UCSD-AML1 (cell line): ENCODE data around the gene SH3GLB2.

ENCODE experiments used
- DNase-seq: peaks from one replicate; lab custom pipeline; 2025; ENCODE audit not compliant: unreplicated experiment; lab: John Stamatoyannopoulos, UW

SH3GLB2 gene

DNA sequence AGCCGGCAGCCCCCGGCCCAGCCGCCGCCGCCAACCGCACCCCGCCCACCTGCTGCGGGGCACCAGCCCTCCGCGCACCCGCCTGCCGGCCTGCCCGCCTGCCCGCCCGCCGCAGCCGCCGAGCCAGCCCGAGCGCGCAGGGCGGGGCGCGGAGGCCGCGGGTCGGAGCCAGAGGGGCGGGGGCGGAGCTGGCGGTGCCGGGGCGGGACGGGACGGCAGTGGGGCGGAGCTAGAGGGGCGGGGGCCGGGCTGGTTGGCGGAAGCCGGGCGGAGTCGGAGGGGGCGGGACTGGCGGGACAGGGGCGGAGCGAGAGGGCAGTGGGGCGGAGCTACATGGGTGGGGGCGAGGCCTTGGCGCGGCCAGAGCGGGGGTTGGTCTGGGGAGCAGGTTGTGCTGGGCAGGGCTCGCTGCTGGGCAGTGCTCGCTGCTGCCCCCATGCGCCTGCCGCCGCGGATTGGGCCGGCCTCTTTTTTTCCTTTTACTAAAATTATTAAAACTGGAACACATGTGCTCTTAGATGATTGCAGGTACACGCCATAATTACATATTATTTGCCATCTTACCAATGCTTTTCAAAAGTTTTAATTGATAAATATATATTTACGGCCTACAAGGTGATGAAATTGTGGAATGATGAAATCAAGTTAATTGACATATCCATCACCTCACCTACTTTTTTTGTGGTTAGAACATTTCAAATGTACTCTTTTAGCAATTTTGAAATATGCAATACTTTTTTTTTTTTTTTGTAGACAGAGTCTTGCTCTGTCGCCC, at the start of gene SH3GLB2:
Gene SH3GLB2, minus strand, starts transcription at position 140 of the 775 bp plus-strand sequence. CDS start 177 bp downstream, outside the sequence.
- DNase-seq: peak; percentile 94

DNA sequence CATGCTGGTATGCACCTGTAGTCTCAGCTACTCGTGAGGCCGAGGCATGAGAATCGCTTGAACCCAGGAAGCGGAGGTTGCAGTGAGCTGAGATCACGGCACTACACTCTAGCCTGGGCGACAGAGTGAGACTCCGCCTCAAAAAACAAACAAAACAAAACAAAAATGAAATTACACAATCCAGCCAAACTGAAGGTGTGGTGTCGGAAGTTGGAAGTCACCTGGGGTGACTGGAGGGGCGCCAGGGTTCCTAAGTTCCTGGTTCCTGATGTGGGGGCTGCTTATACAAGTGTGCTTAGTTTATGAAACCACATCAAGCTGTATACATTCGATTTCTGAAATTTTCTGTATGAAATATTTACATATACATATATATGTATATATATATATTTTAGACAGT, 49.1 kb upstream of the SH3GLB2 start:
- no peak for DNase-seq

DNA sequence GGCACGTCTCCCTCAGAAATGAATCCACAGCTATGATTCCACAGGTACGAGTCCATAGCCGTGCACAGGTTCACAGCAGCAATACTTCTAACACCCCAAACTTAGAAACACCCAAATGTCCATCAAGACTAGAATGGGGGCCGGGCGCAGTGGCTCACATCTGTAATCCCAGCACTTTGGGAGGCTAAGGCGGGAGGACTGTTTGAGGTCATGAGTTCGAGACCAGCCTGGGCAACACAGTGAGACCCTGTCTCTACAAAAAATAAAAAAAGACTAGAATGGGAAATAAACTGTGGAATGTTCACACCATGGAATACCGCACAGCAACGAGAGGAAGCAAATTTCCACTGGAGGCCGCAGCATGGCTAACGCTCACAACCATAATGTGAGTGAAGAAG, 48.5 kb upstream of the SH3GLB2 start:
- DNase-seq: no peak

DNA sequence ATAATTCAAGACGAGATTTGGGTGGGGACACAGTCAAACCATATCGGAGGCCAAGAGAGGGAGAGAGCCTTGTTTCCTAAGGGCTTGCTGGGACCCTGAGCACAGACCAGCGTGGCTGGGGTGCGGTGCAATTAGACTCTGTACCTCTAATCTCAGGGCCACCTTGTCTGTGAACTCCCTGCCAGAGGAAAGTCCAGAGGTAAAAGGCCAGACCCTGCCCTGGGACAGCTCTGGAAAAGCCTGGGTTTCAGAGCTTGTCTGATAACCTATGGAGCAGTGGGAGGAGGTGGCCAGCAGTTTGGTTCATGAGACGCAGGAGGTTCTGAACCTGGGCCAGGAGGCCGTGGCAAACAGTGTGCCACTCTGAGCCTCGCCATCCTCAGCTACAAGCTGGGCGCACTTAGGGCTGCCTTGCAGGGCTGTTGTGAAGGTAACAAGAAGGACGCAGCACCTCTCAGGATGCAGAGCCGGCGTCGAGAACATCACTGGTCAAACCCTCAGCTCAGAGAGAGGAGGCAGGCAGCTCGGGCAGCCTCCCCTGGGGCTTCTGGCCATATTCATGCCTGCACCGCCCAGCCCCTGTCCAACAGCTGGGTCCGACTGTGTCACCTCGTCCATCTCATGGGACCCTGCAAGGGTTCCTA, 48.0 kb upstream of the SH3GLB2 start:
- no peak for DNase-seq

DNA sequence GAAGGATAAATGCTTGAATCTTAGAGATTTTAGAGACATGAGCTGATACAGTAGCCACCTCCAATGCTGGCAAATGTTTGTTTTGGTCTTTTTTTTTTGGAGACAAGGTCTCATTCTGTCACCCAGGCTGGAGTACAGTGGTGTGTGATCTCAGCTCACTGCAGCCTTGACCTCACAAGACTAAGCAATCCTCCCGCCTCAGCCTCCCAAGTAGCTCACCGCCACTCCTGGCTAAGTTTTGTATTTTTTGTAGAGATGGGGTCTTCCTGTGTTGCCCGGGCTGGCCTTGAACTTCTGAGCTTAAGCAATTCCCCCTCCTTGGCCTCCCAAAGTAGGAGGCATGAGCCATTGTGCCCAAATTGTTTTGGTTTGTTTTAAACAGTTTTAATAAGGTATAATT, 46.0 kb upstream of the SH3GLB2 start:
- DNase-seq: no peak

DNA sequence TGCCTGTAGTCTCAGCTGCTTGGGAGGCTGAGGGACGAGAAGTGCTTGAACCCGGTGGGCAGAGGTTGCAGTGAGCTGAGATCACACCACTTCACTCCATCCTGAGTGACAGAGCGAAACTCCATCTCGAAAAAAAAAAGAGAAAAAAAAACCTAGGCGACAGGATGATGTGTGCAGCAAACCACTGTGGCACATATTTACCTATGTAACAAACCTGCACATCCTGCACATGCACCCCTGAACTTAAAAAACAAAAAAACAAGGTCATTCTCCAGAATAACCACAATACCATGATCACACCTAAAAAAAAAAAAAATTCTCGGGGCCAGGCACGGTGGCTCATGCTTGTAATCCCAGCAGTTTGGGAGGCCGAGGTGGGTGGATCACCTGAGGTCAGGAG, 45.3 kb upstream of the SH3GLB2 start:
- DNase-seq: no peak

DNA sequence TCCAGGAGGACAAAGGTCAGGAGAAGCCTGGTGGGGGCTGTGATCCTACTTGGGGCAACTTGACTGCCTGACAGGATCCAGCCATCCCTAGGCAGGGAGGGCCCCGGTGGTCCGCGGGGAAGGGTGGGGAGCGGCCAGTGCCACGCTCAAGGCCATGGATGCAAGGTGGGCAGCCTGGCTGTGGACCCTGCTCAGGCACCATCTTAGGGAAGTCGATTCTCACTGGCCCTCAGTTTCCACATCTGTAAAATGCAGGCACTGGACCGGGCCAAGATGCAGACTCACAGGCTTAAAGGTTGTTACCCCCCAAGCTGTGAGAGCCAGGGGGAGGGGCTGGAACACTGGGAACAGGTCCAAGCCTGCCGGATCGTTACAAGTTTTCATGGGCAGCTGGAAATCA, 44.0 kb upstream of the SH3GLB2 start:
- no peak for DNase-seq

DNA sequence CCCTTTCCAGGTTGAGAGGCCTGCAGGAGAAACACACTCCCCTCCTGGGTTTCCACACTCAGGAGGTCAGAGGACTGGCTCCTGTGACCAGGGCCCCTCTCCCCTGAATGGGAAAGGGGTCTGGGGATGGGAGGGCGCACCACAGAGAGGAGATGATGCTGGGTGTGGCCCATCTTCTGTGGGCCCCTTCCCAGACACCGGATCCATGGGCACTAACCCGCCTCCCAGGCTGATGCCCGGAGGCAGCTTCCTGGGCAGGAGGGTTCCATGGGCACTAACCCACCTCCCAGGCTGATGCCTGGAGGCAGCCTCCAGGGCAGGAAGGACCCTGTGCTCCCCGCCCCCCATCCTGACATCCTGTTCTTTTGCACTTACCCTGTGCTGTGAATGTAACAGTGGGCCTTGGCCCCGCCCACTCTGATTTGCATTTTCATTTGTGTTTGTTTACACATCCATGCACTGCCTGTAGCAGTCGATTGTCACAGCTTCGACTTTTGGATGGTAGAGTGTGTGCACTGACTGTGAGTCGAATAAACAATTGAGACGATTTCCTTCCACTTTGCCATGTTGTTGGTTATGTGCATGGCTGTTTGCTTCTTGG, 43.5 kb upstream of the SH3GLB2 start:
- DNase-seq: peak; percentile 30

DNA sequence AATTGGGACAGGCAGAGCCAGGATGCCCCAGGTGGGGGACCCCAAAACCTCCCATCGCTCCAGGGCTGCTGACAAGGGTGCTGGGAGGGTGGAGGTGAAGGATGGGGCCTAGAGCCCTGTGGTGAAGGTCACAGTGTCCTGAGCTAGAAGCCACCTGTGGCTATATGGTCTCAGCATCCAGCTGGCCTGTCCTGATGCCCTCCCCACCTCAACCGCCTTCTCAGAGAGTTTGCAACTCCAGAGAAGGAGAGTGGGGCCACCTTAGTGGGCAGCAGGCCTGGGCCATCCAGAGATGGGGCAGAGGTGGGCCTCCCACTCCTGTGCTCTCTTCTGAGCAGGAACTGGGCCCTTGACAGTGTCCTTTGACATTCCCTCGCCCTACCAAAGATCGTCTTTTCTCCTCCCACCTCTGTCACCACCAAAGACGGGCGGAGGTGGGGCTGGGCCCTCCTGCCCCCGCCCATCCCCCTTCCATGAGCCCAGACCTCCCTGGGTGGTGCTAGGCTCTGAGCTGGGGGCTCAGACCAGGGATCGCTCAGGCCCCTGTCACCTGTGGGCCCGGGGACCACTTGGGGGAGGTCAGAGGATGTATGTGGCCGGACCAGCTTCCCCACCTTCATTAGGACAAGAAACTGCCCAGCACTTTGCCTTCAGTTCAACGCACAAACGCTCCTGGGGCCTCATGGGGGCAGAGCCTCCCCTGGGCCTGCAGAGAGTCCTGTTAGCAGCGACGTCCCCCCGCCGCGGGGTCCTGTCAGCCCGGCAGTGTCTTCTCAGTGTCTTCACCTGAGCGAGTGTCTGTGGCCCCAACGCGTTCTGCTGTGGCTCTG, 42.8 kb upstream of the SH3GLB2 start:
- DNase-seq: no peak

DNA sequence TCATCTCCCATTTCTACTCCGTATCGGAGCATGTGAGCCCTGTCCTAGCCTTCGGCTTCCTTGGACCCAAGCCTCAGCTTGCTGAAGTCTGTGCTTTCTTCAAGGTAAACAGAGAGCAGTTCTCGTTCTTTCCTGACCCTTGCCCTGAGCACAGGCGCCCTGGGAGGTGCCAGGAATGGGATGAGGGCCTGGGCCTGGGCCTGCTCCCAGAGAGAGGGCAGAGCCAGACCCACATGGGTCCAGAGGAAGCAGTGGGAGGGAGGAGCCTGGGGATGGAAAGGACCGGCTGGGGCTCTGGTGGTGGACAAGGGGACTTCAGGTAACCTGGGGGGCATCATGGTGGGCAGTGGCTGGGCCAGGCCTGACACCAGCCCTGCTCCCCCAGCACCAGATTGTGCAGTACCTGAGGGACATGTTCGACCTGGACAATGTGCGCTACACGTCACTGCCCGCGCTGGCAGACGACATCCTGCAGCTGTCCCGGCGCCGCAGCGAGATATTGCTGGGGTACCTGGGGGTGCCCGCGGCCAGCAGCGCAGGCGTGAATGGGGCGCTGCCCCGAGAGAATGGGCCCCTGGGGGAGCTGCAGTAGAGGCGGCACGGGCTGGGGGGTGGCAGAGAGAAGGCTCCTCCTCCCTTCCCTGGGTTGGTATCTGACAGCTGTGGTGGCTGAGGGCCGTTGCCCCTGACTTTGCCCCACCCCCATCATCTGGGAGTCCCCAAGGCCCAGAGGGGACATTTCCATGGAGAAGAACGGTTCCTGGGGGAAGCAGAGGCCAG, 41.9 kb upstream of the SH3GLB2 start:
- DNase-seq: no peak

DNA sequence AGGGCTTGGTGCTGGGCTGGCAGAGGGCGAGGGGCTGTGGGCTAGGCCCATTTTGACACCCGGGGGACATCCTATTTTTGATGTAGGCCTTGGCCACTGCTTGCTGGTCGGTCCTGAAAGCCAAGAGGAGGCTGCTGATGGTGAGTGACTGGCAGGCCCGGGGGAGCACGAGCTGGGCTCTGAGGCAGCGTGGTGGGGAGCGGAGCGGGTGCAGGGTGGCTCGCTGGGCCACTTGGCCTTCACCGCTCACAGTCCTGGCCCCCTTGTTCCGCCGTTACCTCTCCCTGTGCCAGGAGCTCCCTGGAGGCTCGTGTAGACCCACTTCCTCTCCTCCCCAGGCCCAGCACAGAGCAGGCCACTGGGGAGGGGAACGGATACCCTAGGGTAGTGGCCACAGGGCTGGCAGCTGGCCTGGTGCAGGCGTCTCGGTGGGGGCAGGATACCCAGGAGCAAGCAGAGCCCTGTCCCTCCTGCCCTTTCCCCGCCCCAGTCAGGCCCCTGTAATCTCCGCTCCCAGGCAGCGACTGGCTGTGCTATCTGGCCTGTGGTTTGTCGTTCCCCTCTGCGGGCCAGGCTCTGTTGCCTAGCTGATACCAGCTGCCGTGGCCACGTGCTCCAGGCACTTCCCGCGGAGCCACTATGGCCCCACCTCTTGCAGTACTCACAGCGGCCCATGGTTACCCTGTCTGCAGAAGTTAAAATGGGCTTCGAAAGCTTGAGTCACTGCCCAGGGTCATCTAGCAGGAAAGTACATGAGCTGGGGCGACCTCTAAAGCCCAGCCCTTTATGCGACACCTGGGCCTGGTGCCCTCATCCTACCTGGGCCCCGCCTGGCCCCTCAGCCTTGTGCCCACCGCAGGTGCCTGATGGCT, 41.1 kb upstream of the SH3GLB2 start:
- peak; percentile 93 for DNase-seq

DNA sequence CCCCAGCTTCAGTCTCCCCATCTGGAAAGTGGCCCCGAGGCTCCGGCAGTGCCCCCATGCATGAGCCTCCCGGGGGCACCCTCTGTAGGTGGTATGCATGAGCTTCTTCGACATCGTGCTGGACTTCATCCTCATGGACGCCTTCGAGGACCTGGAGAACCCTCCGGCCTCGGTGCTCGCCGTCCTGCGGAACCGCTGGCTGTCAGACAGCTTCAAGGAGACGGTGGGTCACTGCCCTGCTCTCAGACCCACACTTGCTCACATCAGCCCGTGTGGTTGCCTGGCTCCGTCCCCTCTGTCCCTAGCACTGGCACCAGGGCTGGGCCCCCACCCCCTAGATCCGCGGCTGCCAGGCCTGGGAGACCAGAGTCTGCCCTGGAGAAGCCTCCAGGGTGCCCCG, 40.0 kb upstream of the SH3GLB2 start:
- DNase-seq: no peak

DNA sequence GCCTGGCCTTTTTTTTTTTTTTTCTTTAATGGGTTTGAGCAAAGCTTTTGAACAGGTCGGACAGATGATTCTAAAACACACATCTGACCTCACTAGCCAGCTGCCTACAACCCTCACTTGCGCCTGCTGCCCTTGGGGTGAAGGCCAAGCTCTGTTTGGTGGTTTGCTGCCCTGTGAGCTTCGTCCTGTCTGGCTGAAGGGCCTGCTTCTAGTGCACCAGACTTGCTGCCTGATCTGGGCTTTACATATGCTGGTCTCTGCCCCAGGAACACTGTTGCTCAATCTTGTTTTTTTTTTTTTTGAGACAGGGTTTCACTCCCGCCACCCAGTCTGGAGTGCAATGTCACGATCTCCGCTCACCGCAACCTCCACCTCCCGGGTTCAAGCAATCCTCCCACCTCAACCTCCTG, 36.4 kb upstream of the SH3GLB2 start:
- no peak for DNase-seq

DNA sequence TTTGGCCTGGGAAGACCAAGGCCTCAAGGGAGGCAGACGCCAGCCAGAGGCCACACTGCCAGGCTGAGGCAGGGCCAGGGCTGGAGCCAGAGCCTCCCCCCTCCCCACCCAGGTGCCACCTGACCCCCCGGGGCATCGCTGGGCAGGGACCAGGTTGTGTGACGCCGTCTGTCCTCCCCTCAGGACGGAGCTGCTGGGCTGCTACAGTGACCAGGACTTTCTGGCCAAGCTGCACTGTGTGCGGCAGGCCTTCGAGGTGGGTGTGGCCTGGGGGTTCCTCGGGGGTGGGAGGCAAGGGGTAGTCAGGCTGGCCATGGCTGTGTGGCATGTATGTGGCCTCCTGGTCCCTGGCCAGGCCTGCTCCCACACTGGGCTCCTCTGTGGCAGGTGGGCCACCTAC, 34.9 kb upstream of the SH3GLB2 start:
- DNase-seq: no peak

DNA sequence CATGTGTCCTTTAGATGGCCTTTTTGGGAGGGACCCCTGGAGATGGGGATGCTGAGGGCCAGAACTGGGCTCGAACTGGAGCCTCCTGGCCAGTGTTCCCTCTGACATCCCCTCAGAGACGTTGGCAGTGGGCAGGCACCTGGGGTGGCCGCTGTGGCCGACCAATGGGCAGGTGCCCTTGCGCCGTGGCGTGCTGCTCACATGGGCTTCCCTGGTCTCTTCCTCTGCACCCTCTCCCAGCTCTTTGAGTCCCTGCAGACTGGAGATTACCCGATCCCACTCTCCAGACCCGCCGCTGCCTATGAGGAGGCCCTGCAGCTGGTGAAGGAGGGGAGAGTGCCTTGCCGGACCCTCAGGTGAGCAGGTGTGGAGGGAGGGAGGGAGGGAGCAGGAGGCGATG, 32.9 kb upstream of the SH3GLB2 start:
- no peak for DNase-seq

DNA sequence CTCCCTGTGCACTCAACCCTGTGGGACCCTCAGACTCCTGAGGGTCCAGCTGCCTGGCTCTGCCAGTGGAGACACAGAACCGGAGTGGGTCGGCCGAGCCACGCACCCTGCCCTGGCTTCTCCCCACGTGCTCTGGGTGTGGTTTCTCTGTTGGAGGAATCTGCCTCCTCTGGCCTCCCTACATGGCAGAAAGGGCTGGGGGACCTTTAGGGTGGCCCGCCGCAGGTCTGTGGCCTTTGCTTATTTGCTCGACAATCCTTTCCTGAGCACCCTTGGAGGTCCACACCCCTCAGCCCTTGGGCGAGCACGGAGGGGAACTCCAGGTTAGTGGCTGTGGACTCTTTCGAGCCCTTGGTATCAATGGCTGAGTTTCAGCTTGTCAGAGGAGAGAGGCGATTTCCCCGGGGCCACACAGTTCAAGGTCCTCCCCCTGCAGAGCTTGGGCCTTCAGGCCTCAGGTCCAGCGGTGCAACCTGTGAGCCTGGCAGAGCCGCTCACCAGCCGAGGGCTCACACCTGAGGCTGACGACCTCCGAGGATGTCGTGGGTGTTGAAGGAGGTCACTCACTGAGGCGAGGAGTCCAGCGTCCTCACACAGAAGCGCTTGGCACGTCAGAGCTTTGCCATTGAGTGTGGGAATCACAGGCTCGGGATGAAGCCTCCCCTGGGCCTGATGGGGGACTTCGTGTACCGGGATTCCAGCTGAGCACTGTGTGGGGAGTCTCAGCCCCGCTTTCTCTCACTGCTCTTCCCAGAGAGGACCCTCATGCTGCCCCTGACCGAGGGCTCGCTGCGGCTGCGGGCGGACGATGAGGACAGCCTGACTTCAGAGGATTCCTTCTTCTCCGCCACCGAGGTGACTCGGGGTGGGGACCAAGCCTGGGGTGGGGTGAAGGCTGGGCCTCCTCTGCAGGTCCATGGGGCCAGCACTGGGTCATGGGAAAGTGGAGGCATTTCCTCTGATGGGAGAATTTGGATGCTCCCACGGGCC, 32.0 kb upstream of the SH3GLB2 start:
- no peak for DNase-seq

DNA sequence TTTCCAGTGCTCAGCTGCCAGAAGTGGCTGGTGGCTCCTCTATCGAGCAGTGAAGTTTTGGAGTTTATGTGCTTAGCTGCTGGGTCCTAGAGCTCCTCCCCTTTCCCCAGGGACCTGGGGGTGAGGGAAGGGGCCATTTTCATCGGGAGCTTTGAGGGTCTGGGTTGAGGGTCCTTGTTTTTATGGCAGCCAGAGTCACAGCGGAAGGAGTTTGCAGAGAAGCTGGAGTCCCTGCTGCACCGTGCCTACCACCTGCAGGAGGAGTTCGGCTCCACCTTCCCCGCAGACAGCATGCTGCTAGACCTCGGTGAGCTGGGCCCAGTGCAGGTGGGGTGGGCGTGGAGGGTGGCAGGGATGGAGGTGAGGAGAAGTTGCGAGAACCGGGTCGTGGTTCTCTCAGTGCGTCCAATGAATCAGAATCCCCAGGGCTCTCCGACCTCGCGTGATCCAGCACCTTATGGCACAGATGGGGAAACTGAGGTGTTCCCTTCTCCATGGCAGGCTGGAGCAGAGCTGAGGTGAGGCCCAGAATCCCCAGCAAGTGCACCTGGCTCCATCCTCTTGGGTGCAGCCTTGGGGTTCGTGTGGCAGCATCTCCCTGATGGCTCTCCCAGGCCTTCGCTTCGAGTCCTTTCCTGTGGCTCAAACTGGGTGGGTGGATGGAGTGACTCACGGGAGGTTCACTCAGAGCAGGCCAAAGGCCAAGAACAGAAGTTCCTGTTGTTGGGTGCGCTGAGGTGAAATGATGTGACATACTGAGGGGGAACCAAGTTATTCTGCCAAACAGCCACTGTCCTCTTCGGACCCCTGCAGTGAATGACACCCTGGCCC, 31.0 kb upstream of the SH3GLB2 start:
- DNase-seq: no peak
